Measurements from ENCODE around the gene PLCL1.

GRCh38 chr2:197959383-197959782 is 155.0 kb downstream of the PLCL1 start:
- TF ChIP-seq, protein P1, sequence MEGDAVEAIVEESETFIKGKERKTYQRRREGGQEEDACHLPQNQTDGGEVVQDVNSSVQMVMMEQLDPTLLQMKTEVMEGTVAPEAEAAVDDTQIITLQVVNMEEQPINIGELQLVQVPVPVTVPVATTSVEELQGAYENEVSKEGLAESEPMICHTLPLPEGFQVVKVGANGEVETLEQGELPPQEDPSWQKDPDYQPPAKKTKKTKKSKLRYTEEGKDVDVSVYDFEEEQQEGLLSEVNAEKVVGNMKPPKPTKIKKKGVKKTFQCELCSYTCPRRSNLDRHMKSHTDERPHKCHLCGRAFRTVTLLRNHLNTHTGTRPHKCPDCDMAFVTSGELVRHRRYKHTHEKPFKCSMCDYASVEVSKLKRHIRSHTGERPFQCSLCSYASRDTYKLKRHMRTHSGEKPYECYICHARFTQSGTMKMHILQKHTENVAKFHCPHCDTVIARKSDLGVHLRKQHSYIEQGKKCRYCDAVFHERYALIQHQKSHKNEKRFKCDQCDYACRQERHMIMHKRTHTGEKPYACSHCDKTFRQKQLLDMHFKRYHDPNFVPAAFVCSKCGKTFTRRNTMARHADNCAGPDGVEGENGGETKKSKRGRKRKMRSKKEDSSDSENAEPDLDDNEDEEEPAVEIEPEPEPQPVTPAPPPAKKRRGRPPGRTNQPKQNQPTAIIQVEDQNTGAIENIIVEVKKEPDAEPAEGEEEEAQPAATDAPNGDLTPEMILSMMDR (IDR thresholded peaks at IDR 0.05) = no peak
- no peak for TF ChIP-seq EP300 (IDR thresholded peaks at IDR 0.05)
- TF ChIP-seq POLR2A (IDR thresholded peaks at IDR 0.05) = no peak
